Psoas muscle (tissue), 8 donors: ENCODE measurements around the gene ADM2. TPM values are rescaled to one million over a fixed set of nuclear protein-coding genes. Genes with fewer than 3 reads are reported as not detected.
A peak's percentile ranks its signal among the peaks of the same experiment; 100 is the strongest.

Experiments
- ATAC-seq, 4 donors: fragments of 200-7000 bp; cut with Tn5 transposase; one replicate each; pipeline ENCODE4 v1.9.1; 2020; ENCODE audit warnings: moderate library complexity in 3 of 4, mild to moderate bottlenecking in 2 of 4
- DNase-seq, 2 donors: peaks; one replicate each; pipeline ENCODE4 v3.0.0-alpha.2; 2020
- H3K27ac ChIP-seq: fragments of 200-600 bp; one replicate; pipeline ENCODE4 v1.8.0; 2022
- H3K27me3 ChIP-seq, 3 donors: fragments of 200-600 bp in 1 of 3; one replicate each; pipeline versions ENCODE4 v1.6.1 to v1.8.0; 2013 to 2022; ENCODE audit warnings: low read length in 2 of 3, mild to moderate bottlenecking in 2 of 3, moderate library complexity in 1 of 3; ENCODE audit not compliant: insufficient read depth in 3 of 3
- H3K36me3 ChIP-seq, 2 donors: fragments of 200-600 bp in 1 of 2; one replicate each; pipeline versions ENCODE4 v1.6.1 to v1.8.0; 2013 to 2022; ENCODE audit warnings: low read depth in 1 of 2, mild to moderate bottlenecking in 1 of 2, moderate library complexity in 1 of 2; ENCODE audit not compliant: insufficient read depth in 1 of 2
- H3K4me1 ChIP-seq: fragments of 200-600 bp; one replicate; pipeline ENCODE4 v1.8.0; 2022
- H3K4me3 ChIP-seq: fragments of 200-600 bp; one replicate; pipeline ENCODE4 v1.8.0; 2022; ENCODE audit warnings: mild to moderate bottlenecking
- H3K9me3 ChIP-seq: fragments of 200-600 bp; one replicate; pipeline ENCODE4 v1.8.0; 2022
- WGBS, 3 donors: extraction: QIAGEN DNeasy Blood & Tissue Kit; methylation state at CpG; one replicate each; pipeline versions ENCODE4 v1.1.6 to v1.1.7; 2013; 5-methylcytosine and 5-hydroxymethylcytosine counted together
- intact Hi-C, 2 donors: fragments of 100-400 bp; cut with DNase I; formaldehyde crosslinking; loops; one replicate each; pipeline versions ENCODE4 v1.11.0 to v1.14.2; 2022
- polyA plus RNA-seq, 3 donors: library from polyadenylated mRNA; stranded (reverse); fragments of 200-250 nt; gene quantifications; one replicate each; pipeline ENCODE4 v1.2.3, GENCODE V29; 2013
- total RNA-seq, 4 donors: library from RNA; stranded (reverse); fragmentation: NEBNext Ultra II Directional in 2 of 4; extraction: Animal tissue kit (Norgen Biotek cat#: 25700) in 2 of 4; gene quantifications; one replicate each; pipeline versions ENCODE4 v1.2.1 to v1.2.4, GENCODE V29; 2021 to 2023
- TF ChIP-seq, protein P1 (sequence below): fragments of 200-600 bp; IDR thresholded peaks from one replicate; pipeline ENCODE4 v1.8.0; 2022; ENCODE audit warnings: antibody characterized with exemption
- donor health status: healthy with polysubstance abuse.
- donor health status: DM: no; HTN: no; CAD: no; lungs with moderate emphysema.
- donor health status: Bipolar disorder and iron deficiency.
- donor health status: healthy.
- donor health status: DM: yes; HTN: yes; CAD: no.
- donor health status: DM: no; HTN: no; CAD: no.
- donor health status: DM: no; HTN: no; CAD: no.
- donor health status: DM: yes; HTN: yes; CAD: no.

ADM2 gene
- total and polyA plus RNA-seq, 7 donors: 0.01 to 0.21 (median 0.05) TPM; not detected in 4

DNA sequence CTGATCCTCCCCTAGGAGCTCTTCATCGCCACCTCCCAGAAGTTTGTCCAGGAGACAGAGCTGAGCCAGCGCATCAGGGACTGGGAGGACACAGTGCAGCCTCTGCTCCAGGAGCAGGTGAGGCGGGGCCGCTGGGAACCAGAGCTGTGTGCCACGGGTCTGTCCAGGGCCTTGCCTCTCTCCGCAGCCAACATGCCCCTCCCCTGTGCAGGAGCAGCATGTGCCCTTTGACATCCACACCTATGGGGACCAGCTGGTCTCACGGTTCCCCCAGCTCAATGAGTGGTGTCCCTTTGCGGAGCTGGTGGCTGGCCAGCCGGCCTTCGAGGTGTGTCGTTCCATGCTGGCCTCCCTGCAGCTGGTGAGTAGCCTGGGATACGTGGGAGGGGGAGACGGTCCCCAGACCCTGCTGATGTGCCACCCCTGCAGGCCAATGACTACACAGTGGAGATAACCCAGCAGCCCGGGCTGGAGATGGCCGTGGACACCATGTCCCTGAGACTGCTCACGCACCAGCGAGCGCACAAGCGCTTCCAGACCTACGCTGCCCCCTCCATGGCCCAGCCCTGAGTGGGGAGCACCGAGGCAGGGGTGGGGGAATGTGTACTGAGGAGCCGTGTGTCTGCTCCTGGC lies 41.6 kb downstream of the ADM2 start:
- WGBS, 3 donors: 80 to 83% (median 81%) methylated on average over 17 to 22 of the region's 22 CpGs
- Histone ChIP-seq H3K36me3 (peaks cover 8 to 59% of the 10 kb centered on the region in 2 donors), H3K4me1 (peaks cover 13% of the 10 kb centered on the region), H3K9me3 (no peaks in the 10 kb centered on the region), H3K27me3 (no peaks in the 10 kb centered on the region), H3K27ac (no peak overlapping the region), H3K4me3 (no peak overlapping the region)
- no peak for ATAC-seq
- TF ChIP-seq, protein P1, sequence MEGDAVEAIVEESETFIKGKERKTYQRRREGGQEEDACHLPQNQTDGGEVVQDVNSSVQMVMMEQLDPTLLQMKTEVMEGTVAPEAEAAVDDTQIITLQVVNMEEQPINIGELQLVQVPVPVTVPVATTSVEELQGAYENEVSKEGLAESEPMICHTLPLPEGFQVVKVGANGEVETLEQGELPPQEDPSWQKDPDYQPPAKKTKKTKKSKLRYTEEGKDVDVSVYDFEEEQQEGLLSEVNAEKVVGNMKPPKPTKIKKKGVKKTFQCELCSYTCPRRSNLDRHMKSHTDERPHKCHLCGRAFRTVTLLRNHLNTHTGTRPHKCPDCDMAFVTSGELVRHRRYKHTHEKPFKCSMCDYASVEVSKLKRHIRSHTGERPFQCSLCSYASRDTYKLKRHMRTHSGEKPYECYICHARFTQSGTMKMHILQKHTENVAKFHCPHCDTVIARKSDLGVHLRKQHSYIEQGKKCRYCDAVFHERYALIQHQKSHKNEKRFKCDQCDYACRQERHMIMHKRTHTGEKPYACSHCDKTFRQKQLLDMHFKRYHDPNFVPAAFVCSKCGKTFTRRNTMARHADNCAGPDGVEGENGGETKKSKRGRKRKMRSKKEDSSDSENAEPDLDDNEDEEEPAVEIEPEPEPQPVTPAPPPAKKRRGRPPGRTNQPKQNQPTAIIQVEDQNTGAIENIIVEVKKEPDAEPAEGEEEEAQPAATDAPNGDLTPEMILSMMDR: no peak
- no peak for DNase-seq
- intact Hi-C loops: no loop called here

DNA sequence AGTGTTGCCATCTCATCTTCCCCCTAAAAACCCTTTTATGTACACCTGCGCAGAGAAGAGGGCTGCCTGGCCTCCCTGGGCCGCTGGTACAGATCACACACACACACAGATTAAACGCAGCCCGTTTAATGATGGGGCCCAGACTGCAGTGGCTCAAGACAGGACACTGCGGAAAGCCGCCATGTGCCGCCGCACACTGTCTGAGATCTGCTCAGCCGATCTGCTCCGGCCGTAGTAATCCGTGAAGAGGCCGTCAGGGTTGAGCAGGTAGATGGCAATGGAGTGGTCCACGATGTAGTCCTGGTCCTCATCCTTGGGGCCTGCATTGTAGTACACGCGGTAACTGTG lies 42.1 kb downstream of the ADM2 start:
- Histone ChIP-seq H3K36me3 (peaks cover 8 to 54% of the 10 kb centered on the region in 2 donors), H3K4me3 (no peak overlapping the region), H3K27me3 (no peaks in the 10 kb centered on the region), H3K4me1 (peaks cover 17% of the 10 kb centered on the region), H3K9me3 (no peaks in the 10 kb centered on the region), H3K27ac (no peak overlapping the region)
- ATAC-seq (no peak), DNase-seq (no peak)
- TF ChIP-seq, protein P1: no peak
- 91 to 94% (median 92%) methylated on average over 16 of the region's 16 CpGs for WGBS, 3 donors
- intact Hi-C loops: no loop called here

DNA sequence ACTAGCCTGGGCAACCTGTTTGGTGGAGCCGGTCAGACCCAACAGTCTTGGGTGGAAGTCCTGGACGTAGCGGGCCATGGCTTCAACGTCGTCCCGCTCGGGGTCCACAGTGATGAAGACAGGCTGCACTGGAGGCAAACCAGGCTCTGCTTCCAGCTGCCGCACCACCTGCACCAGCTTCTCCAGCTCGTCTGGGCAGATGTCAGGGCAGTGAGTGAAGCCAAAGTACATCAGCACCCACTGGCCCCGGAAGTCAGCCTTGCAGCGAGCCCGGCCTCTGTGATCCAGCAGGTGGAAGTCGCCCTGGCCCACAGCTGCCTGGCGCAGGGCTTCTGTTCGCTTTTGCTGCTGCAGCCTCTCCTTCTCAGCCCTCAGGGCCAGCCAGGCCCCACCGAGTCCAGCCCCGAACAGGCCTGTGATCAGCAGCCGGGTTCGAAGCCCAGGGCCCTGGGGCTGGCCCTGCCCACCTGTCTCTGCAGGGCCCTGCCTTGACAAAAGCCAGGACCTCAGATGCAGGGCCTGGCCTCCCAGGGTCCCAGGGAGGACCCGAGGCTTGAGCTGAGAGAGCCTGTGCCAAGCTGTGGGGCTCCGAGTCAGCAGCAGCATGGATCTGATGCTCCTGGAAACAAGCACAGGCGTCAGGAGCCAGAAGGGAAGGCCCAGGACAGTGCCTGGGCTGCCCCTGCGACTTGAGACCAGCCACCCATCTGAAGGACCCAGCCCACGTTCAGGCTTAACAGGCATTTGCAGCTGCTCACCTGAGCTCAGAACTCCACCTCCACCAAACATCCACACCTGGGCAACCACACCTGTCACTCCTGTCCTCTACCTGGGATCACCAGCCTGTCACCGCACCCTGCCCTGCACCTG lies 42.7 kb downstream of the ADM2 start:
- DNase-seq (peak in 1 of 2 donors; percentile 59), ATAC-seq (no peak)
- Histone ChIP-seq H3K4me3 (peak overlapping the region; percentile 95), H3K27ac (no peak overlapping the region), H3K4me1 (peaks cover 17% of the 10 kb centered on the region), H3K36me3 (peaks cover 3 to 48% of the 10 kb centered on the region in 2 donors), H3K9me3 (no peaks in the 10 kb centered on the region), H3K27me3 (peaks cover 0 to 3% (median 2%) of the 10 kb centered on the region in 3 donors)
- TF ChIP-seq, protein P1: no peak
- 75 to 80% (median 75%) methylated on average over 24 to 25 of the region's 25 CpGs for WGBS, 3 donors
- intact Hi-C loops: no loop called here

DNA sequence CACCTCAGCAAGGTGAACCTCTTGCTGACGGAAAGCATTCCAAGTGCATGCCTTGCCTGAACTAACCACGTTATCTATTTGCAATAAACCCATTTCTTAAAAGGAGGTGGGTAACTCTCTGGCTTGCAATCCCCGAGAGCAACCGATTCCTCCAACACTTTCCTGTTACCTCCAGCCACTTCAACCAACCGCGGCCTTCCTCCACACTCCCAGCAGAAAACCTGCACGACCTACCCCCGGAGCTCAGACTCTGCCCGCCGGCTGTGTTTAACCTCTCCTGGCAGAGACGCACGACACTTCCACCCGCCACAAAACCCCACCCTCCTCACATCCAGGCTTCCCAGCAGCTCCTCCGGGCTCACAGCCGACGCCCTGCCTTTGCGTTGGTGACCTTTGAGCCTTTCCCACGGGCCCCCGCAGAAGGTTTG lies 43.3 kb downstream of the ADM2 start:
- Histone ChIP-seq H3K4me3 (peak overlapping the region; percentile 95), H3K4me1 (peaks cover 17% of the 10 kb centered on the region), H3K36me3 (peaks cover 0 to 41% of the 10 kb centered on the region in 2 donors), H3K9me3 (no peaks in the 10 kb centered on the region), H3K27me3 (peaks cover 0 to 10% (median 7%) of the 10 kb centered on the region in 3 donors), H3K27ac (peak overlapping the region; percentile 90)
- WGBS, 3 donors: 8 to 9% (median 9%) methylated on average over 19 of the region's 19 CpGs
- intact Hi-C loops: loop anchor here in 1 of 2 donors (5.0 kb wide), 1 partner anchor 38 kb away; the partner anchor contains the start of gene SYCE3
- no peak for ATAC-seq
- no peak for DNase-seq
- TF ChIP-seq, protein P1: no peak
